Lung (tissue), 12 donors: ENCODE results near the gene RXRA. TPM values are rescaled to one million over a fixed set of nuclear protein-coding genes. Genes with fewer than 3 reads are reported as not detected.

Experiments
- ATAC-seq: fragments of 200-7000 bp; cut with Tn5 transposase; one replicate; pipeline ENCODE4 v1.9.1; 2020; ENCODE audit warnings: moderate number of reproducible peaks; ENCODE audit not compliant: insufficient read depth, low FRiP score
- DNase-seq, 3 donors: peaks; one replicate each; pipeline ENCODE4 v3.0.0-alpha.2; 2013 to 2017
- H3K27ac ChIP-seq, 2 donors: one replicate each; pipeline ENCODE4 v1.5.1; 2013; ENCODE audit warnings: mild to moderate bottlenecking in 2 of 2, moderate library complexity in 2 of 2, control low read depth in 1 of 2, inconsistent platforms in 1 of 2, low read depth in 1 of 2, low read length in 1 of 2
- H3K27me3 ChIP-seq, 3 donors: one replicate each; pipeline ENCODE4 v1.5.1; 2013; ENCODE audit warnings: low read length in 2 of 3; ENCODE audit not compliant: control insufficient read depth in 3 of 3, insufficient read depth in 3 of 3
- H3K36me3 ChIP-seq, 4 donors: one replicate each; pipeline ENCODE4 v1.5.1; 2013; ENCODE audit warnings: low read length in 4 of 4, mild to moderate bottlenecking in 1 of 4, moderate library complexity in 1 of 4; ENCODE audit not compliant: control insufficient read depth in 4 of 4, insufficient read depth in 4 of 4
- H3K4me1 ChIP-seq, 5 donors: one replicate each; pipeline ENCODE4 v1.5.1; 2013; ENCODE audit warnings: low read length in 5 of 5, mild to moderate bottlenecking in 2 of 5, moderate library complexity in 1 of 5; ENCODE audit not compliant: control insufficient read depth in 5 of 5, insufficient read depth in 5 of 5
- H3K4me3 ChIP-seq: one replicate; pipeline ENCODE4 v1.5.1; 2013; ENCODE audit warnings: mild to moderate bottlenecking, control low read depth, moderate library complexity
- H3K9ac ChIP-seq, 2 donors: one replicate each; pipeline ENCODE4 v1.5.1; 2013; ENCODE audit warnings: low read length in 2 of 2, control low read depth in 1 of 2; ENCODE audit not compliant: insufficient read depth in 1 of 2
- H3K9me3 ChIP-seq, 4 donors: one replicate each; pipeline ENCODE4 v1.5.1; 2013; ENCODE audit warnings: low read length in 3 of 4, mild to moderate bottlenecking in 1 of 4, moderate library complexity in 1 of 4; ENCODE audit not compliant: control insufficient read depth in 4 of 4, insufficient read depth in 3 of 4
- WGBS, 2 donors: extraction: QIAGEN DNeasy Blood & Tissue Kit; methylation state at CpG; one replicate each; pipeline ENCODE4 v1.1.7; 2013; 5-methylcytosine and 5-hydroxymethylcytosine counted together
- polyA plus RNA-seq, 2 donors: library from polyadenylated mRNA; stranded (reverse); fragments of 200-250 nt; gene quantifications; one replicate each; pipeline ENCODE4 v1.2.1, GENCODE V29; 2013
- total RNA-seq, 2 donors: library from RNA; depleted of rRNA in 1 of 2; stranded (reverse); fragments of >200 nt in 1 of 2; gene quantifications; one replicate each; pipeline ENCODE4 v1.2.1, GENCODE V29; 2014 to 2021
- TF ChIP-seq, protein P1 (sequence below): IDR thresholded peaks from 2 replicates; pipeline ENCODE4 v1.5.1; 2012; ENCODE audit warnings: mild to moderate bottlenecking; ENCODE audit errors: control extremely low read depth, extremely low read depth
- donor health status: control.
- donor health status: control.
- donor health status: Bipolar disorder and iron deficiency.
- donor health status: healthy.
- donor health status: DM: yes; HTN: yes; CAD: no.

RXRA gene
- total and polyA plus RNA-seq, 4 donors, result 24.2 to 85.2 (median 52.2) TPM

DNA sequence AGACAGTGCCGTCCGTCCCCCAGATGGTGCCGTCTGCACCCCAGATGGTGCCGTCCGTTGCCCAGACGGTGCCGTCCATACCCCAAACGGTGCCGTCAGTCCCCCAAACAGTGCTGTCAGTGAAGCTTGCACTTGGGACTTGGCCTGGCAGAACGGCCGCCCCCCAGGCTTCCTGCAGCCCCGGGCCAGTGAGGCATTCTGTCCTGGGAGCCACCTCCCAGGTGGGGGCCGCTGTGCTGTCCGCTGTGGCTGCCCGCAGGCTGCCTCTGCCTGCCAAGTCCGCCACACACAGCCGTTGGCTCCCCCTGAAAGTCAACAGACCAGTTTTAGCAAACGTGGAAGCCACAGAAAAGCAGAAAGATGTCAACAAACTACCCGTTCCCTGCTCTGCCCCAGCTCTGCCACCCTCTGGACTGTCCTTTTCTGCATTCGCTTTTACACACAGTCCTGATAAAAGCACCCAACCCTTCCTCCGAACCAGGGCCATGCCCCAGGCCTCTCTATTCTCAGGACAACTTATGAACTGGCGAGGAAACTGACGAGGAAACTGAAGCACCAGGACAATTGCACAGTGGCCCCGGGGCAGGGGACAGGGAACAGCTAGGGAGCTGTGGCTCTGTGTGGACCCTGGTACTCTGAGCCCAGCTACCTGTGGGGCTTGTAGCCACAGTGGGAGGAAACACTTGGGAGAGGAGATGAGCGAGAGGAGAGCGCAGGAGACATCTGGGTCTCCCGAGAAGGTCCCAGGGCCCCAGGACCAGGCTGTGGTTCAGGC lies 39.6 kb upstream of the RXRA start:
- Histone ChIP-seq H3K27me3 (no peaks in the 10 kb centered on the region), H3K27ac (no peak overlapping the region), H3K9ac (no peak overlapping the region), H3K4me1 (peaks cover 2 to 17% (median 6%) of the 10 kb centered on the region in 5 donors), H3K9me3 (peaks cover 0 to 3% (median 0%) of the 10 kb centered on the region in 4 donors), H3K36me3 (no peaks in the 10 kb centered on the region), H3K4me3 (no peak overlapping the region)
- TF ChIP-seq, protein P1, sequence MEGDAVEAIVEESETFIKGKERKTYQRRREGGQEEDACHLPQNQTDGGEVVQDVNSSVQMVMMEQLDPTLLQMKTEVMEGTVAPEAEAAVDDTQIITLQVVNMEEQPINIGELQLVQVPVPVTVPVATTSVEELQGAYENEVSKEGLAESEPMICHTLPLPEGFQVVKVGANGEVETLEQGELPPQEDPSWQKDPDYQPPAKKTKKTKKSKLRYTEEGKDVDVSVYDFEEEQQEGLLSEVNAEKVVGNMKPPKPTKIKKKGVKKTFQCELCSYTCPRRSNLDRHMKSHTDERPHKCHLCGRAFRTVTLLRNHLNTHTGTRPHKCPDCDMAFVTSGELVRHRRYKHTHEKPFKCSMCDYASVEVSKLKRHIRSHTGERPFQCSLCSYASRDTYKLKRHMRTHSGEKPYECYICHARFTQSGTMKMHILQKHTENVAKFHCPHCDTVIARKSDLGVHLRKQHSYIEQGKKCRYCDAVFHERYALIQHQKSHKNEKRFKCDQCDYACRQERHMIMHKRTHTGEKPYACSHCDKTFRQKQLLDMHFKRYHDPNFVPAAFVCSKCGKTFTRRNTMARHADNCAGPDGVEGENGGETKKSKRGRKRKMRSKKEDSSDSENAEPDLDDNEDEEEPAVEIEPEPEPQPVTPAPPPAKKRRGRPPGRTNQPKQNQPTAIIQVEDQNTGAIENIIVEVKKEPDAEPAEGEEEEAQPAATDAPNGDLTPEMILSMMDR, result no peak
- 48 to 65% methylated on average over 27 of the region's 27 CpGs for WGBS, 2 donors
- DNase-seq, result no peak
- ATAC-seq, result no peak

DNA sequence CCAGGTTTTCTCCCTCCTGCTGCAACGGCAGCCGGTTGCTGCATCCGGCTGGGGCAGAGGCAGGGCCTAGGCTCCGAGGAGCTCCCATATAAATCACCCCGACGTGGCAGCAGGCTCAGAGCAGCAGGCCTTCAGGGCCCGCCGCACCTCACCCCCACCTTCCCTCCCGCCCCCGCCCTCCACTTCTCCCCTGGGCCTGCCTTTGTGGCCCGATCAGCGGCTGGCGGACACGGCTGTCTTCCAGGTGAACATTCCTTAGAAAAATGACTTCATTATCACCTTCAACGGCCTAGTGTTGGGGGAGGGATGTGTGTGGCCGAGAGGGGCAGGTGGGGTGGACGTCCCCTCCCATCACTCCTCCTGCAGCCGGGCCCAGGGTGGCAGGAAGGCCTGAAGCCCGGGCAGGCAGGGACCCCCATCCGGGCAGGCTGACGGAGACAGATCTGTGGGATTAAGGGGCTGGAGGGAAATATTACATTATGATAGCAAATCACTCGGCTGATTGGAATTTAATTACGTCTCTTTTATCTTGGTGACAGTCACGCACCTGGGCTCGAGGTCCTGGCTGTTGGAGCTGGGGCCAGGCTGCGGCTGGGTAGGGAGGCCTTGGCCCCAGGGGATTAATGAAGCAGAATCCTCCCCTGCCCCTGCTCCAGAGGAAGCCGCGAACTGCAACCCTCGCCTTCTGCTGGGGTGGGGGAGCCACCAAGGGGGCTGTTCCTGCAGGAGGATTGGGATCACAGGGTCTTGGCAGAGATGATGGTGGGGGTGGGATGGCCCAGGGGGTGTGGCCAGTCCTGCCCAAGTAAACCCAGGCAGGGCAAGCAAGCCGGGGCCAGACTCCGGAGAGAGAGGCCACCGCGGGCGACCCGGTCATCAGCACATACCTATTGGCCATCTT lies 38.4 kb upstream of the RXRA start:
- H3K9me3 ChIP-seq, result peaks cover 0 to 3% (median 0%) of the 10 kb centered on the region in 4 donors
- TF ChIP-seq, protein P1, result no peak
- ATAC-seq (no peak), DNase-seq (no peak)
- H3K9ac ChIP-seq, result no peak overlapping the region
- no peak overlapping the region for H3K27ac ChIP-seq
- WGBS, 2 donors, result 58 to 72% methylated on average over 34 to 35 of the region's 35 CpGs
- no peak overlapping the region for H3K4me3 ChIP-seq
- H3K36me3 ChIP-seq, result no peaks in the 10 kb centered on the region
- H3K4me1 ChIP-seq, result peaks cover 0 to 12% (median 6%) of the 10 kb centered on the region in 5 donors
- H3K27me3 ChIP-seq, result no peaks in the 10 kb centered on the region

DNA sequence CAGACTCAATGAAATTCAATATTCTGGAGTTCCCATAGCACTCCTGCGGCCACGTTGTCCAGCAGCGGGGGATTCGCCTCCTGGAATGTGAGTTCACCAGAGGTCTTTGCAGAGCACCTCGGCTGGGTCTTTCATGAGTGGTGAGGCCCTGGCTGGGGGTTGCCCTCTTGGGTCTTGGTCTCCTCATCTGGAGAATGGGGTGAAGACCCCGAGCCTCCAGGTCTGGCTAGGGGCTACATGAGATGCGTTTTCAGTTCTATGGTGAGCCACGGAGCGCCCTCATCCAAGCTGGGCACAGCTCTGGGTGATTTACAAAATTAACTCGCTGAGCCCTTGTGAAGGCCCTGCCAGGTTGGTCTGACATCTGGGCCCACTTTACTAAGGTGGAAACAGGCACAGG lies 37.5 kb upstream of the RXRA start:
- WGBS, 2 donors, result 95 to 97% methylated on average over 10 of the region's 10 CpGs
- H3K4me1 ChIP-seq, result peaks cover 0 to 7% (median 2%) of the 10 kb centered on the region in 5 donors
- H3K27ac ChIP-seq, result no peak overlapping the region

More for the DNA sequence above, 37.5 kb upstream of the RXRA start:
- Histone ChIP-seq H3K4me3 (no peak overlapping the region), H3K36me3 (no peaks in the 10 kb centered on the region), H3K9me3 (peaks cover 0 to 3% (median 0%) of the 10 kb centered on the region in 4 donors), H3K9ac (no peak overlapping the region), H3K27me3 (no peaks in the 10 kb centered on the region)
- TF ChIP-seq, protein P1, result no peak
- DNase-seq, result no peak
- ATAC-seq, result no peak
